ENCODE data around the gene ANKS3.

Gene ANKS3, protein sequence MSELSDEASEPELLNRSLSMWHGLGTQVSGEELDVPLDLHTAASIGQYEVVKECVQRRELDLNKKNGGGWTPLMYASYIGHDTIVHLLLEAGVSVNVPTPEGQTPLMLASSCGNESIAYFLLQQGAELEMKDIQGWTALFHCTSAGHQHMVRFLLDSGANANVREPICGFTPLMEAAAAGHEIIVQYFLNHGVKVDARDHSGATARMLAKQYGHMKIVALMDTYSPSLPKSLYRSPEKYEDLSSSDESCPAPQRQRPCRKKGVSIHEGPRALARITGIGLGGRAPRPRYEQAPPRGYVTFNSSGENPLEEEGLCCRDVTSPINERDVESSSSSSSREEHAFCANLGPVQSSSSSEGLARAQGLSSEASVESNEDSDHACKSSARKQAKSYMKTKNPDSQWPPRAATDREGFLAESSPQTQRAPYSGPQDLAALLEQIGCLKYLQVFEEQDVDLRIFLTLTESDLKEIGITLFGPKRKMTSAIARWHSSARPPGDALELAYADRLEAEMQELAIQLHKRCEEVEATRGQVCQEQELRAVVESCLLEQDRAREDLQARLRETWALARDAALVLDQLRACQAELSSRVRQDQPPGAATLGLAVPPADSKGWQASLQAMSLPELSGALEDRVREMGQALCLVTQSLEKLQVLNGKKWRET

GRCh38 chr16:4734063-4734729 lies at the start of gene ANKS3, which contains the start of gene DNAAF8:
Gene ANKS3, minus strand, starts transcription at chr16:4734271. Its CDS starts 4,122 bp downstream, at chr16:4730149.
Gene DNAAF8, plus strand, starts transcription at chr16:4734537. Its CDS starts 1,978 bp downstream, at chr16:4736515.
- peak; percentile 88 for DNase-seq

- no peak for DNase-seq
Observed at GRCh38 chr16:4783251-4783950, 49.3 kb upstream of the ANKS3 start.

DNA sequence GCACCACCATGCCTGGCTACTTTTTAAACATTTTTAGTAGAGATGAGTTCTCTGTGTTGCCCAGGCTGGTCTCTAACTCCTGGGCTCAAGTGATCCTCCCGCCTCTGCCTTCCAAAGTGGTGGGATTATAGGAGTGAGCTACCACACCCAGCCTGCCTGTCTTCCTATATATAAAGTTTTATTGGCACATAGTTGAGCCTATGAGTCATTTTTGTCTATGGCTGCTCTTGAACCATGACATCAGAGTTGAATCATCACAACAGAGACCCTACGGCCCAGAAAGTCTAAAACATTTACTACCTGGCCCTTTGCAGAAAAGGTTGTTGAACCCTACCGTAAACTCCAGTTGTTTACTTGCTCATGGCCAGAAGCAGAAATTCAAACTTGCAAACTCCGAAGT lies 46.2 kb upstream of the ANKS3 start:
- no peak for DNase-seq

- no peak for DNase-seq
Observed at GRCh38 chr16:4778050-4778392, 44.0 kb upstream of the ANKS3 start.

DNA sequence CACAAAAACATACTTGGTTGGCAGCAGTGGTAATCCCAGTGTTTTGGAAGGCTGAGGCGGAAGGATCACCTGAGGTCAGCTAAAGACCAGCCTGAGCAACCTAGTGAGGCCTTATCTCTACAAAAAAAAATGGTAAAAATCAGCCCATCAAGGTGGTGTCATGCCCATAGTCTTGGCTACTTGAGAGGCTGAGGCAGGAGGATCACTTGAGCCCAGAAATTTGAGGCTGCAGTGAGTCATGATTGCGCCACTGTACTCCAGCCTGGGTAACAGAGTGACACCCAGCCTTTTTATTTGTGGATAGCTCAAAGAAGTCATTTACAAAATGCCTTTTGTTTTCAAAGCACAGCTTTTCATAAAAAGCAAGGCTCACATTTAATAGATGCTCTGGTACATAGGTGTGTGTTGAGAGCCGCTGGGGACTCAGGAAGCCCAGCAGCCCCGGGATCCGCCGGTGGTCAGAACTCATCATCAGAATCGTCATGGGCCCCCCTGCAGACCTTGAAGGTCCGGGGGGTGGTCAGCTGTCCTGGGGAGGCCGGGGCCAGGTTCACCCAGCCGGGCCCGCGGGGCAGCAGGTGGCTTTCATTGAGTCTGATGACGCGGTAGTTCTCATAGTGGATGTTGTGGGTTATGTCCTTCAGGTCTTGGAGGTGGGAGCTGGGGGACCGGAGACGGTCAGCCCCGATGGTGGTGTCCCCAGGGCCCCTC lies 43.4 kb upstream of the ANKS3 start:
- DNase-seq = no peak

GRCh38 chr16:4776141-4776705 lies 42.2 kb upstream of the ANKS3 start:
- DNase-seq = no peak

- no peak for DNase-seq
Observed at GRCh38 chr16:4775005-4775404, 40.9 kb upstream of the ANKS3 start.

DNA sequence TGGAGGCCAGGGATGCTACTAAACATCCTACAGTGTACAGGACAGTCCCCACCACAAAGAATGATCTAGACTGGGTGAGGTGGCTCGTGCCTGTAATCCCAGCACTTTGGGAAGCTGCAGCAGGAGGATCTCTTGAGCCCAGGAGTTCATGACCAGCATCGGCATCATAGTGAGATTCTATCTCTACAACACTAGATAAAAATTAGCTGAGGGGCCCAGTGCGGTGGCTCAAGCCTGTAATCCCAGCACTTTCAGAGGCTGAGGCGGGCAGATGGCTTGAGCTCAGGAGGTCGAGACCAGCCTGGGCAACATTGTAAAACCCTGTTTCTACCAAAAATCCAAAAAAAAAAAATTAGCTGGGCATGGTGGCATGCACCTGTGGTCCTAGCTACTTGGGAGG lies 38.3 kb upstream of the ANKS3 start:
- no peak for DNase-seq

- no peak for DNase-seq
Observed at GRCh38 chr16:4771646-4772045, 37.6 kb upstream of the ANKS3 start.

- DNase-seq = no peak
Observed at GRCh38 chr16:4769306-4769638, 35.2 kb upstream of the ANKS3 start.

DNA sequence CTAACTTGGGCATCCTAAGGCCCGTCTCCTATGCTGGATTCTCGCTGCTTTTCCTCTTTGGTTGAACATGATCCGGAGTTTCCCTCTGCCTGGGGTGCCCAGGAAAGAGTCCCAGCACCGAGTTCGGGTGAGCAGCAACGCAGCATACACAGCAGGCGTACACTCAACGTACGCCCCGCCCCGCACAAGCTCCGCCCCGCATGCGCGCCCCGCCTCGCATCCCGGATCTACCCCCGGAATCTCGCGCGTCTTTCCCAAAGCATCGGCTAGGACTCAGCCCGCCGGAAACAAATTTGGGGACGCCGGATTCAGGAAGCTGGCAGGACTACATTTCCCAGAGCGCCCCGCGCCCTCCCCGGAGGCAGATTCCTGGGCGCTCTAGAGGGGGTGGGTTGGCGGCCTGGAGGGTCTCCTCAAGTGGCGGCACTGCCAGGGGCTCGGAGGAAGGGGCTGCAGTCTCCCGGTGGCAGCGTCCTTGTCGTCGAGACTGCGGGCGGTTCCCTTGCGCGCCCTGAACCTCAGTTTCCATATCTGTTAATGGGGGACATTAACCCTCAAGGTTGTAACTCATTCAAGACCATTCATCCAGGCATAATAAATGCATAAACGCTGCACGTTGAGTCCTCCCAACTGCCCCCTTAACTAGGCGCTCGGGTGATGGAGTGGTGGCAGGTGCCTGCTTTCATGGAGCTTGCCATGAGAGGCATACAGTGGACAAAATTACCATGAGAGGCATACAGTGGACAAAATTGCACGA lies 34.7 kb upstream of the ANKS3 start:
- peak; percentile 93 for DNase-seq

- peak; percentile 26 for DNase-seq
Observed at GRCh38 chr16:4767872-4768548, 33.9 kb upstream of the ANKS3 start.

DNA sequence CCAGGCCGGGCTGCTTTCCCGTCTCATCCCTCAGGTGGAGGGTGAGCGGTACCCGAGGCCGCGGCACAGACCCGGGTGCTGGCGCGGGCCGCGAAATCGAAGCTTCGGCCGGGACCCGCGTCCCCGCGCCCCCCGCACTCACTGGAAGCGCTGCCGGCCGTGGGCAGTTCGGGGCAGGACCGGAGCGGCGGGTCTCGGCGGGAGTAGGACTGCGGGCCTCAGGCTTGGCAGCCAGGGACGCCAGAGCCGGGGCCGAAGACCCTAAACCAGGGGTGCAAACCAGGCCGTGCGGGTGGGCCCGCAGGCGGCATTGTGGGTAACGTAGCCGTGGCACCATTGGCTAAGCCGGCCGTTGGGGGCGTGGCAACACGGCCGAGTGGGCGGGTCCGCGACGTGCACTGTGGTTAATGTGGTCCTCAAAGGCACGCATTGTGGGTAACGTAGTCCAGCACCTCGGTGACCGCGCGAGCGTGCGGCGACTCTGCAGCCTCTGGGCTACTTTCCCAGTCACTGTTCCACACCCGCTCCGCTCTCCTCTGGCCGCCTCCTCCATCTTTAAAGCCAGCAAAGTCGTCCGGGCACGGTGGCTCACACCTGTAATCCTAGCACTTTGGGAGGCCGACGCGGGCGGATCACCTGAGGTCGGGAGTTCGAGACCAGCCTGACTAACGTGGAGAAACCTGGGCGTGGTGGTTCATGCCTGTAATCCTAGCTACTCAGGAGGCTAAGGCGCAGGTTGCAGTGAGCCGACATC lies 33.0 kb upstream of the ANKS3 start, which contains the start of gene ZNF500:
ZNF500 (minus strand) TSS at position 288 of the 754 bp plus-strand sequence. CDS start 1,184 bp downstream, outside the sequence.
- peak; percentile 98 for DNase-seq

DNA sequence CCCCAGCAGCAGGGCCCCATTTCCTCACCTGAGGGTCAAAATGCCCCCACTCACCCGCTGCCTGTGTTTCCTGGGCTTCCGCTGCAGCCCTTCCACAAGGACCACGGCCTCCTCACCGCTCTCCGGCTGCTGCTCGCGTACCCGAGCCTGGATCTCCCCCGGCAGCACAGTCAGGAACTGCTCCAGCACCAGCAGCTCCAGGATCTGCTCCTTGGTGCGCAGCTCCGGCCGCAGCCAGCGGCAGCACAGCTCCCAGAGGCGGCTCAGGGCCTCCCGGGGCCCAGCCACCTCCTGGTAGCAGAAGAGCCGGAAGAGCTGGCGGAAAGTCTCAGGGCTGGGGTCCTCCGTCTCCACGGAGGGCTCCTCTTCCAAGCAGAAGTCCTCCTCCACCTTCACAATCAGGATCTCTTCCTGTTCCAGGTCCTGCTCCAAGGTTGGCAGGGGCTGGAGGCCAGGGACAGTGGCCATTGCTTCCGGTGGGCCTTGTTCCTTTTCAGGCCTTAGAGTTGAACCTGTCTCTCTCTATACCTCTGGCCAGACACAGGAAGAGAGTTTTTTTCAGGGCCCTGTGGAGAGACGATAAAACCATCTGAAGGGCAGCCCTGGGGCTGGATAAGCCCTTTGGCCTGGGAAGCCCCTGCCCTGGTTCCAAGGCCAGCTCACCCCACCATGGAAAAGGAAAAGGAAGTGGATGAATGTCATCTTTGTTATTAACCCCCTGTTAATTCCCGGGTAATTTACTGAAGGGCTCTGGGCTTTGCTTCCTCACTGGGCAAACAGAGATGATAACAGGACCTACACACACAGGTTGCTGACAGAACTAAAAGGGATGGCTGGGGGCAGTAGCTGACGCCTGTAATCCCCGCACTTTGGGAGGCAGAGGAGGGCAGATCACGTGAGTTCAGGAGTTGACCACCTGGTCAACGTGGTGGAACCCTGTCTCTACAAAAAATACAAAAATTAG lies 31.7 kb upstream of the ANKS3 start:
- no peak for DNase-seq

DNA sequence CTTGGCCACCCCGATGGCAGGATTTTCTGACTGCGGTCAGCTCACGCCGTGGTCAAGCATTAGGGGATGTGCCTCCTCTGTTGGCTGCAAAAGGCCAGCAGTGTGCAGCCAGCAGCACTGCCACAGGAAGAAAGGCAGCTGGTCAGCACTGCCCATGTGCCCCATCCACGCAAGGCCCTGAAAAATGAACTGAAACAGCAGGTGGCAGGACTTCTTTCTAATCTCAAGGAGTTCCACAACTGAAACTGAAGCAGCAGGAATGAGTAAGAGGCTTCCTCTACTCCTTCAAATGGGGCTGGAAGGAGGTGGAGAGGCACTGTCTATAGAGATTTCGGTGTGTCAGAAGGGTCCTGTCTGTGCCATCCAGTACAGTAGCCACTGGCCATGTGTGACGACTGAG lies 29.7 kb upstream of the ANKS3 start:
- DNase-seq = no peak

- no peak for DNase-seq
Observed at GRCh38 chr16:4762205-4762604, 28.1 kb upstream of the ANKS3 start.

DNA sequence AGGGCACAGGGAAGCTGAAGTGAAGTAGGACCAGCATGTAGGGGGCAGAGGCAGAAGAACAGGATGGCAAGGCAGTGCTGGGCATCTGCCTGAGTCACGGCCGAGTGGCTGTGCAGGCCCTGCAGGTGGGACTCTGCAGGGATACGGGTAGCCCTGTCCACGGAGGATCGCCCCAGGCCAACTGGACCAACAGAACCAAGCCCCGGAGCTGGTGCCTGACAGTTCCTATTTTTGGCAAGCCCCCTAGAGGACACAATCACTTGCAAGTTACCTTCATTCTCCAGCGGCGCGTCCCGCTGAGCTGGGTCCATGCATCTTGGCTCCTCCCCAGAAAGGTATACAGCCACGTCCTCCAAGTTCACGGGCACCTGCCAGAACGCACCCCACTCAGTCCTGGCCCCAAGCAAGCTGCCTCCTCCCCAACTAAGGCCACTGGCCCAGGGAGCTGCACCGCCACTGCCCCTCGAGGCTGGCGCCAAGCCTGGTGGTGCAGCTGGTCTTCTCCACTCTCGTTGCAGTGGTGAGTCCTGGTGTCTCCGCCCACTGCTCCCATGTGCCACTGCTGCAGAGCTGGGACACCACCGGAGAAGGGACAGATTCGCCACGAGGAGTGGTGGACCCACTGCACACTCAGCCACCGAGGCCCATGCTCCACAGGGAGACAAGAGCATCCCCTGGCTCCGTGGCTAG lies 26.3 kb upstream of the ANKS3 start:
- no peak for DNase-seq

DNA sequence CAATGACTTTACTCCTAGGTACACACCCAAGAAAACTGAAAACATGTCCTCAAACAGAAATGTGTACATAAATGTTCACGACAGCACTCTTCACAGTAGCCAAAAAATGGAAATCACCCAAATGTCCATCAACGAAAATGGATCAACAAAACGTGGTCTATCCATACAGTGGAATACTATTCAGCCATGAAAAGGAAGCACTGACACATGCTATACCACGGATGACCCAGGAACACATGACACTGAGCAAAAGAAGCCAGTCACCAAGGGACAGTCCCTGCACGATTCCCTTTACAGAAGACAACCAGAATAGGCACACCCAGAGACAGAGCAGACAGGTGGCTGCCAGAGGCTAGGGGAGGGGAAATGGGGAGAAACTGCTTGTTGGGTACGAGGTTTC lies 21.6 kb upstream of the ANKS3 start:
- DNase-seq = no peak
